Measurements from ENCODE around the gene GTPBP2. TPM values are rescaled to one million over a fixed set of nuclear protein-coding genes. Genes with fewer than 3 reads are reported as not detected.
A peak's percentile ranks its signal among the peaks of the same experiment; 100 is the strongest.
"Not testable (repeated sequence)": the region's sequence is repeated elsewhere in the genome, so short reads cannot be mapped to it uniquely, and the experiment has no call there.

GTPBP2 gene
- polyA plus RNA-seq, 4 donors: 42.1 to 68.1 (median 55.2) TPM

DNA sequence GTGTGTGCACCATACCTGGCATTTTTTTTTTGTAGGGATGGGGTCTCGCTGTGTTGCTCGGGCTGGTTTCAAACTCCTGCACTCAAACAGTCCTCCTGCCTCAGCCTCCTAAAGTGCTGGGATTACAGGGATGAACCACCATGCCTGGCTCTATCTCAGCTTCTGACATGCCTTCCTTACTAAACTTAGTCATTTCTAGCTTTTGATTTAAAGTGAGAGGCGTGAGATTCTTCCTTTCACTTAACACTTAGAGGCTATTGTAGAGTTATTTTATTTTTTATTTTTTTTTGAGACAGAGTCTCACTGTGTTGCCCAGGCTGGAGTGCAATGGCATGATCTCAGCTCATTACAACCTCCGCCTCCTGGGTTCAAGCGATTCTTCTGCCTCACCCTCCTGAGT is 33.9 kb upstream of the GTPBP2 start:
- not testable (repeated sequence) for DNase-seq (ENCODE audit: low read depth in 4 of 4, low spot score in 2 of 4)

DNA sequence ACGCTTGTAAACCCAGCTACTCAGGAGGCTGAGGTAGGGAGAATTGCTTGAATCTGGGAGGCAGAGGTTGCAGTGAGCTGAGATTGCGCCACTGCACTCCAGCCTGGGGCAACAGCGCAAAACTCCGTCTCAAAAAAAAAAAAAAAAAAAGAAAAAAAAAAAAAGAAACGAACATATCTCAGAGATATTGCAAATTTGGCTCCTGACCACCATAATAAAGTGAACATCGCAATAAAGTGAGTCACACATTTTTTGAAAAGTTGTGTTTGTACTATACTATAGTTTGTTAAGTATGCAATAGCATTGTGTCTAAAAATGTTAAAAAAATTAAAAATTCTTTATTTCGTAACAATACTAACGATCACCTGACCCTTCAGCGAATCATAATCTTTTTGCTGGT is 29.1 kb upstream of the GTPBP2 start:
- no peak for DNase-seq (ENCODE audit: low read depth in 4 of 4, low spot score in 2 of 4)

DNA sequence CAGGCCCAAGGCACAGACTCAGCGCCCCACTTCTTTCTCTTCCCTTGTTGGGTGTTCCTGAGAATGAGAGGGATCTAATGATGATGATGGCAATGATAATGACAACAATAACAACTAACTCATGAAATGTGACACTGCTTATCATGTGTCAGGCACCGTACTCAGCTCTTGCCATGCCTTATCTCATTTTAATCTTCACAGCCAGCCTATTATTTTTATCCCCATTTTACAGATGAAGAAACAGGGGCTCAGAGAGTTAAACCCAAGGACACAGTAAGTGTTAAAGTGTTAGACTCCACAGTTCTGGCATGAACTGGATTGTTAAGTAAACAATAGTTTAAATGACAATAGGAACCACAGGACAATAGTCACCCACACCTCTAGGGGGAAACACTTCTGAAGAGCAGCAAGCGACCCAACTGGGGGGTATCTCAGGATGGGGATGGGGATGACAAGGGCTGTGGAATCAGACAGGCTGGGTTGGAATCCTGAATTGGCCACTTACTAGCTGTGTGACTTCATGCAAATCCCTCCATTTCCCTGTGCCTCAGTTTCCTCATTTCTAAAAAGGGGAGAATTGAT is 28.2 kb upstream of the GTPBP2 start:
- no peak for DNase-seq (ENCODE audit: low read depth in 4 of 4, low spot score in 2 of 4)

DNA sequence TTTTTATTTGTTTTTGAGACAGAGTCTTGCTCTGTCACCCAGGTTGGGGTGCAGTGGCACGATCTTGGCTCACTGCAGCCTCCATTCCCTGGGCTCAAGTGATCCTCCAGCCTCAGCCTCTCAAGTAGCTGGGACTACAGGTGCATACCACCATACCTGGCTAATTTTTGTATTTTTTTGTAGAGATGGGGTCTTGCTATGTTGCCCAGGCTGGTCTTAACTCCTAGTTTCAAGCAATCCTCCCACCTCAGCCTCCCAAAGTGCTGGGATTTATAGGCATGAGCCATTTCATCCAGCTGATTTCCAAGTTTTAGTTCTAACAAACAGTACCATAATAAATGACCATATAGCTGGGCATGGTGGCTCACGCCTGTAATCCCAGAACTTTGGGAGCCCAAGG is 23.8 kb upstream of the GTPBP2 start:
- not testable (repeated sequence) for DNase-seq (ENCODE audit: low read depth in 4 of 4, low spot score in 2 of 4)

DNA sequence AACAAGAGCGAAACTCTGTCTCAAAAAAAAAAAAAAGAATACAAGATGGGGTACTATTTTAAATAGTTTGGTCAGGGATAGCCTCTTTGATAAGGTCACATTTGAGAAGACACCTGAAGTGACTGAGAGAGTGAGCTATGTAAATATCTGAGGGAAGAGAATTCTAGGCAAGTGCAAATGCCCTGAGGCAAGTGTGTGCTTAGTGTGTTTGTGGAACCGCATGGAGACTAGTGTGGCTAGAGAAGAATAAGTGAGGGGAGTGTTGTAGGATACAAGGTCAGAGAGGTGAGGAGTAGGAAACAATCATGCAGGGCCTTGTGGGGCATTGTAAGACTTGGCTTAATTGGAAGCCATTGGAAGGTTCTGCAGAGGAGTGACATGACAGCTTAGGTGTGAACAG is 19.2 kb upstream of the GTPBP2 start:
- DNase-seq (ENCODE audit: low read depth in 4 of 4, low spot score in 2 of 4): no peak

DNA sequence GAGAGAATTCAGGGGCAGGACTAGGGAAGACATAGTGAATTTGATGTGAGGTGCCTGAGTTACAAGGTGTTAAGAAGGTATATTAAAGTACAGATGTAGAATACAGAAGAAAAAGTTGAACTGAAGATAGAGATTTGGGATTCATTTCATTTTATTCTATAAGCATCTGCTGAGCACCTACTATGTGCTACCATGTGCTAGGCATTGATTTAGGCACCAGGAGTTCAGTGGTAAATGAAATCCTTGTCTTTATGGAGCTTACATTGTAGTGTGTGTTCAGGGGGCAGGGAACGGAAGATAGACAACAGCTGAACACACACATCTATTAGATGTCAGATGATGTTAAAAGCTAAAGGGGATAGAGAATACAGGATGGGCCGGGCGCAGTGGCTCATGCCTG is 18.5 kb upstream of the GTPBP2 start:
- DNase-seq (ENCODE audit: low read depth in 4 of 4, low spot score in 2 of 4): no peak

DNA sequence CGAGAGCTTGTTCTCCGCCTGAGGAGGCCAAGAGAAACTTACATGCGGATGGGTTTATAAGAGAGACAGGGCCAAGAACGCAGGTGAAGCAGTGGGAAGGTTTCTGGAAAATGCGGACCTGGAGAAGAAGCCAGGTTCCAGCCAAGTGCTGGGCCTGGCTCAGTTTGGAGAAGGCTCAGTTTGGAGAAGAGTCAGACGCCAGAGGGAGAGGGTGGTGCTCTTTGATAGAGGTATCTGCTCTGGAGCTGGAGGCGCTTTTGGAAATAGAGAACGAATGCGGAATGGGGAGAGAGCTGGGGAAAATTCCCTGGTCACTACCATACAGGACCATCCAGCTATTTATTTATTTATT is 16.5 kb upstream of the GTPBP2 start:
- DNase-seq (ENCODE audit: low read depth in 4 of 4, low spot score in 2 of 4): no peak

DNA sequence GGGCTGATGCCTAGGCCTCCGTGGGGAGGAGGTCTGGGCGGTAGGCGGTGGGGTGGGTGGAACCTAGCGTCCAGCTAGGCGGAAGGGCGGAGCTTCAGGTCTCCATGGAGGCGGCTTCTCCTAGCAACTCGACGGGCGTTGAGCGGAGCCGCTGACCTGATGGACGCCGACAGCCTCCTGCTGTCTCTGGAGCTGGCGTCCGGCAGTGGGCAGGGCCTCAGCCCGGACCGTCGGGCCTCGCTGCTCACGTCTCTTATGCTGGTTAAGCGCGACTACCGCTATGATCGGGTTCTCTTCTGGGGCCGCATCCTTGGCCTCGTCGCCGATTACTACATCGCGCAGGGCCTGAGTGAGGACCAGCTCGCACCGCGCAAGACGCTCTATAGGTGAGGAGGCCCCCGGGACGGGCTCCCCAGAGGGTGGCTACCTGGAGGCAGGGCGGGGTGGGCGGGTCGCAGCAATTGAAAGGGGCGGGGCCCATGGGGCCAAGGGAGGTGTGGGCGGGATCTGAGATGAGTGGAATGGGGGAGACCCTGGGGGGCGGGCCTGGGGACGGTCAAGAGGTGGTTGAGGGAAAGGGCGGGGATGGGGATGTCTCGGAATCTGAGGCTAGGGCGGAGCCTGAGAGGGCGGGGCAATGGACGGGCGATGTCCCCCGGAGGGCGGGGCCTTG is 16.0 kb upstream of the GTPBP2 start, which contains the start of gene RSPH9:
RSPH9 (plus strand) TSS at position 97 of the 673 bp plus-strand sequence; CDS start at position 160, 63 bp downstream.
- DNase-seq (ENCODE audit: low read depth in 4 of 4, low spot score in 2 of 4): peak in 1 of 4 donors; percentile 59

DNA sequence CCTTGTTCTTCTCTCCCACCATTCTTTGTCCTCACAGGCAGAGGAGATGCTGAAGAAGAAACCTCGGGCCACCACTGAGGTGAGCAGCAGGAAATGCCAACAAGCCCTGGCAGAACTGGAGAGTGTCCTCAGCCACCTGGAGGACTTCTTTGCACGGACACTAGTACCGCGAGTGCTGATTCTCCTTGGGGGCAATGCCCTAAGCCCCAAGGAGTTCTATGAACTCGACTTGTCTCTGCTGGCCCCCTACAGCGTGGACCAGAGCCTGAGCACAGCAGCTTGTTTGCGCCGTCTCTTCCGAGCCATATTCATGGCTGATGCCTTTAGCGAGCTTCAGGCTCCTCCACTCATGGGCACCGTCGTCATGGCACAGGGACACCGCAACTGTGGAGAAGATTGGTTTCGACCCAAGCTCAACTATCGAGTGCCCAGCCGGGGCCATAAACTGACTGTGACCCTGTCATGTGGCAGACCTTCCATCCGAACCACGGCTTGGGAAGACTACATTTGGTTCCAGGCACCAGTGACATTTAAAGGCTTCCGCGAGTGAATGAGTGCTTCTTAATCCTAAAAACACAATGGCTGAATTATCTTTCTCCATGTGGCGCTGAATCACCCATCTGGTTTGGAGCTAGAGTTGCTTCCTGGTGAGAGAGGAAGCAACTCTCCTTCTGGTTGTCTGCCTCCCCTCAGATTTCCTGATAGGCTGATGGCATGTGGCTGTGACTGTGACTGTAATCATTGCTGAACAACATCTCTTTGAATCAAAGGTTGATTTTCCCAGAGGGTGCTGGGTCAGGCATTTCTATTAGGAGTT is 11.1 kb upstream of the GTPBP2 start:
- DNase-seq (ENCODE audit: low read depth in 4 of 4, low spot score in 2 of 4): no peak

DNA sequence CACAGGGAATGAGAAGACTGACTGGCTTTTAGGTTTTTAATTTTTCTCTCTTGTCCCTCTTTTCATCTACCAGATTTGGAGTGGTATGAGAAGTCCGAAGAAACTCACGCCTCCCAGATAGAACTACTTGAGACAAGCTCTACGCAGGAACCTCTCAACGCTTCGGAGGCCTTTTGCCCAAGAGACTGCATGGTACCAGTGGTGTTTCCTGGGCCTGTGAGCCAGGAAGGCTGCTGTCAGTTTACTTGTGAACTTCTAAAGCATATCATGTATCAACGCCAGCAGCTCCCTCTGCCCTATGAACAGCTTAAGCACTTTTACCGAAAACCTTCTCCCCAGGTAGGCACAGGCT is 7.2 kb upstream of the GTPBP2 start:
- DNase-seq (ENCODE audit: low read depth in 4 of 4, low spot score in 2 of 4): no peak

DNA sequence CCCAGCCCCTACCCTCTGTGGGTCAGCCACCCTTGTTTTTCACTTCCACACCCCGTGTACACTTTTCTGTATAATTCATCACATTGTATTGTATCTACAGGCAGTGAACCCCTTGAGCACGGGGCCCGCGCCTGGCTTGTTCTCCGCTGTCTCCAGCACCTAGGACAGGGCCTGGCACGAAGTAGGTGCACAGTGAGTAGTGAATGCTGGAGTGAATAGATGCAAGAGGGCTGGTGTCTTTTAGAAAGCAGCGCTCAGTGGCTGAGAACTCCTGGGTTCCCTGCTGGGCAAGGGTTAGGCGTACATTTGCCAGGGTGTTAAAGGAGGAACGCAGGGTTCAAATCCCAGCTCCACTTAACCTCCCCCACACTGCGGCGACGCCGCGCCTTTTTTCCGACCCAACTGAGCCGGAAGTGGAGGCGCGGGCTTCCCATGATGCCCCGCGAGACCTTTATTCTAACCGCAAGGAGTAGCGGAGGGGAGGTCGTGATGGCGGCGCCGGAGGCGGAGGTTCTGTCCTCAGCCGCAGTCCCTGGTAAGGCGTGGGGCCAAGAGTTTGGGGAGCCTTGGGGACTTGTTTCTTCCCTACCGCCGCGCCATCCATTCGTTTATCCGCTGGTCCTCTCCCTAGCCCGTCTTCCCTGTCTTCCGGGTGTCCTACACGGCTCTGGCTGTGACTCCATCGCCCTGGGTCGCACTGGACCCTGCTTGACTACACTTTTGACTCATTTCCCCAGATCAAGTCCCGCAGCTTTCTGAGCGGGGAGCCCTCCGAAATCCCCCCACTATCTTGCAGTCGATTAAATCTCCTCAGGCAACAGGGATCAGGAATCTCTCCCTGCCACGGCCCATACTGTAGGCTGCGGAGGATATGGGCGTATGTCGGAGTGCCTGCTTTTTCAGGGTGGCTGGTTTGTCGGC is 6.6 kb upstream of the GTPBP2 start, which contains the start of gene MAD2L1BP:
MAD2L1BP (plus strand) TSS at position 454 of the 921 bp plus-strand sequence; CDS start at position 490, 36 bp downstream.
- peak; percentile 57 to 74 (median 66) for DNase-seq (ENCODE audit: low read depth in 4 of 4, low spot score in 2 of 4)

DNA sequence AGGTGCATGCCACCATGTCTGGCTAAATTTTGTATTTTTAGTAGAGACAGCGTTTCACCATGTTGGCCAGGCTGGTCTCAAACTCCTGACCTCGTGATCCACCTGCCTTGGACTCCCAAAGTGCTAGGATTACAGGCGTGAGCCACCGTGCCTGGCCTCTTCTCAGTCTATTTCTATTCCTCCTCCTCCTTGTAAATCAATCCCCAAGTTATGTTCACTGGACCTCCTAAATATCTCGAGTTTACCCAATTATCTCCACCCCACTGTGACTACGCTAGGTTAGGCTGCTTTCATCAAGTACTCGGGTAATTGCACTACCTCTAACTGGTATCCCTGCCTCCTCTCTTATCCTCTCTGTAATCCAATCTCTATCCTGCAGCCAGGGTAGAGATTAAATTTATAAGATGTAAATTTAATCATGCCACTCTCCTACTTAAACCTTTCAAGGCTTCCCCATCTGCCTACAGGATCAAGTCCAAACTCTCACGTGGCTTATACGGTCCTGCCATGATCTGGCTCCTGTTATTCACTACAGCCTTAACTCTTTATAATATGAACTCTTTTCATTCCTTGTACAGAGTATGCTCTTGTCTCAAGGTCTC is 5.7 kb upstream of the GTPBP2 start:
- DNase-seq (ENCODE audit: low read depth in 4 of 4, low spot score in 2 of 4): no peak

DNA sequence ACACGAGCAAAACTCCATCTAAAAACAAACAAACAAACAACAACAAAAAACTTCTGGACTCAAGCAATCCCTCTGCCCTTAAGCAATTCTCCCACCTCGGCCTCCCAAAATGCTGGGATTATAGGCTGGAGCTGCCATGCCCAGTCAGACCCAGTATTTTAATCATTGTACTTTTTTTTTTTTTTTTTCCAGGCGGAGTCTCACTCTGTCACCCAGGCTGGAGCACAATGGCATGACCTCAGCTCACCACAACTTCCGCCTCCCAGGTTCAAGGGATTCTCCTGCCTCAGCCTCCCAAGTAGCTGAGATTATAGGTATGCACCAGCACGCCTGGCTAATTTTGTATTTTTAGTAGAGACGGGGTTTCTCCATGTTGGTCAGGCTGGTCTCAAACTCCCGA is 3.9 kb upstream of the GTPBP2 start:
- DNase-seq (ENCODE audit: low read depth in 4 of 4, low spot score in 2 of 4): not testable (repeated sequence)

DNA sequence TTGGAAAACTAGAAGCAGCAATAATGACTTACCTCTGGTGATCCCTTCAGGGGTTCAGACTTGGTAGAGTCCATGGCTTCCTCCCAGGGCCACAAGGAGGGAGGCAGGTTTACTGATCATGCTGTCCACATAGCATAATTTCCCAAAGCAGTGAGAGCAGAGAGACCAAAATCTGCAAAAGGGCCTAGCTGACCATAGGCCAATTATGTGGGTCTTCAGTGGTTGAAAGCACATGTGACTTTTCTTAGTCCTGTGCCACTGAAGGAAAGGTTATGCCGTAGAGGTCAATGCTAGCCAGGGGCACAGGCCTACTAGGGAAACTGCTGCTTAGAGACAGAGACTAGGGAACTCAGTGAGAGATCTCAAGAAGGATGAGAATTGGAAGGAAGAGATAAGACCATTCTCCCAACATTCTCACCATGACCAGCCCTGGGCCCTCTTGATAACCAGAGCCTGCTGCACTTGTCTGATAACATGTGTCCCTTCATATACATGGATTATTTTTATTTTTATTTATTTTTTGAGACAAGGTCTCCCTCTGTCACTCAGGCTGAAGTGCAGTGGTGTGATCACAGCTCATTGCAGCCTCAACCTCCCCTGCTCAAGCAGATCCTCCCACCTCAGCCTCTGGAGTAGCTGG is 2.0 kb upstream of the GTPBP2 start:
- no peak for DNase-seq (ENCODE audit: low read depth in 4 of 4, low spot score in 2 of 4)

DNA sequence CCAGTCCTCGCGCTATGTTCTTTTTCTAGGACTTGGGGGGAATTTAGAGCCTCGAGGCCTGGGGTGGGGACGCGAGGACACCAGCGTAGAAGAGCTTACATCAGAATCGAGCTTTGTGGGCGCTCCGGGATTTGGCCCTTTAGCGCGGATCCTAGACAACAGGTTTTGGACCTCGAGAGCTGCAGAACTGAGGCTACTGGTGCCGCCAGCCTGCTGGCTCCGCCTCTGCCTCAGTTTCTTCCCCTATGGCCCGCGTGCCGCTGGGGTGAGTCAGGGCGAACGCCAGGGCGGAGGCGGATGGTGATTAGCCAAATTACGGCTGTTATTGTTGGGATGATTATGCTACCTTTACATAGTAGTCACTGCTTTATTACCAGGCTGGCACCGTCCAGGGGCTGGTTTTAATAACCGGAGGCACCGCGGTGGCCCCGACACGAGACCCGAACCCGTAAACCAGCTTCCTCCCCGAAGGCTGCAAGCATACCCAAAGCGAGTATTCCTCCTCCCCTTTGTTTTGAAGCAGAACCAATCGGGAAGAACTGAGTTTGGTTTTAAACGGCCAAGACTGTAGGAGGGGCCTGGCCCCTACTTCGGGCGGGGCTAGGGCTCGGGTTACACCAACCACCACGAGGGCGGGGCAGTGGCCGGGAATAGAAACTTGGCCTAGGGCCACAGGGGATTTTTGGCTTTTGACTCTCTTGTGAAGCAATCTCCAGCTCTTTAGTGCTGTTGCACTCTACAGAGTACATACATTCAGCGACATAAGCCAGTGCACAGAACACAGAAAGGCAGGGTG is 639 bp upstream of the GTPBP2 start:
- DNase-seq (ENCODE audit: low read depth in 4 of 4, low spot score in 2 of 4): peak in 3 of 4 donors; percentile 94 to 96 (median 95)

DNA sequence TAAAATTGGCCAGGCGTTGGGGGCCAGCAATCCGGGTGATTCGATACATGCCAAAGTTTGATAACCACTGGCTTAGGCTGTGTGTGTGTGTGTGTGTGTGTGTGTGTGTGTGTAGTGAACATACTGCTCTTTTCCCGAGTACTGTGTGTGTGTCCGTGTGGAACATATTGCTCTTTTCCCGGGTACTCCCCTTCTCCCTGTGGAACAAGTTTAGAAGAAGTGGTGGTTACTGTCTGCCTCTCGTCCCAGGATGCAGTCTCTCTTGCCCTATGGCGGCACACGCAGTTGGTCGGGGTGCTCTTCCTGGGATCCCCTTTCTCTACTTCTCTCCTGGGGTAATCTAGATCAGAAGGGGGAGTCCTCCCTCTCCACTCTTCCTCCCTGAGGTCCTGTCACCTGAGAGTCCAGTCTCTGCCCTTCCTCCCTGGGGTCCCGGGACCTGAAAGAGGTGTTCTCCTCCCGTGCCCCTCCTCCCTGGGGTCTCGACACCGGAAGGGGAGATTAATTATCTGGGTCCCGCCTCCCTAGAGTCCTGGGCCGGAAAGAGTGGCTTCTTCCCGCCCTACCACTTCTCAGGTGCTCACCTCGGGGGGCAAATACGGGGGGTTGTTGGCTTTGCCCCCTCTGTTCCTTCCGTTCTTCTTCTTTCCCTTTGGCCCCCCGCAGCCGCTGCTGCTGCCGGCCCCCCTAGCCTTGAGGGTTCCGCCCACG is 516 bp downstream of the GTPBP2 start:
- DNase-seq (ENCODE audit: low read depth in 4 of 4, low spot score in 2 of 4): peak in 3 of 4 donors; percentile 49 to 54 (median 50)

DNA sequence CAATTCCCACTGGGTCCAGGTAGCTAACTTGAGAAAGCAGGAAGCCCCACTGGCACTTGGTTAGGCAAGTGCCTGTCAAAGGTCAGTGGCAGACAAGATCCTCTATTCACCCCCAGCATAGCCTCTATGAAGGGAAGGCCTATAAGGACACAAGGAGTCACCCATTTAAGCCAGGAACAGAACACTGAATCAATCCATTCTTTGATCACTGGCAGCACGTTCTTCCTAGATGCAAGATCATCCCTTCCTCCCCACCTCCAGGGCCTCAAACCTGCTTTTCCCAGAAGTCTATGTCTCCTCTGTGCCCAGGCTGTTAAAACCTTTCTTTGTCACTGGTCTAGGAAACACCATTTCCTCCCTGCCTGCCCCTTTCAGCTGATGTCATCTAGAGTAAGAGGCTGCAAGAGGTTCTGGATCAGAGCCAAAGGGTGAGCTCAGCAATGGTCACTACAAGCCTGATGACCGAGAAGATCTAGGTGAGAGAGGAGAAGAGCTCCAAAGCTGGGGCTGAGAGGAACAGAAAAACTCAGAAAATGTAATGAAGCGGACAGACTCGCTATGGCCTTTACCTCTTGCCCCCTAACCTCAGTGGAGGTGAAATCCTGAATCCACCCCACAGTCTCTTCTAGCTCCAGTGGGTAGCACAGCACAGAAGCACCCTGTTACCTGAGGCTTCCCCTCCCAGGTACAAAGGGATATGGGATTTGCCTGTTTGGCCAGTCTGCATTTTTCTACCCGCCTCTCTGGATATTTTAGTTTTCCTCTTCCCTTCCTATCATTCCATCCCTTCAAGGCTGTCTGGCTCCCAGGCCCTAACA is 1.8 kb downstream of the GTPBP2 start:
- DNase-seq (ENCODE audit: low read depth in 4 of 4, low spot score in 2 of 4): peak in 1 of 4 donors; percentile 33
